HG02610 (cell line): ENCODE data around the gene DPP10.
A peak's percentile ranks its signal among the peaks of the same experiment; 100 is the strongest.
"Not testable (repeated sequence)": the region's sequence is repeated elsewhere in the genome, so short reads cannot be mapped to it uniquely, and the experiment has no call there.

Source experiments
- ATAC-seq: cut with Tn5 transposase; IDR thresholded peaks from one replicate; pipeline ENCODE4 v1.9.1; 2021; ENCODE audit warnings: mild to moderate bottlenecking, moderate library complexity; ENCODE audit not compliant: unreplicated experiment

Gene DPP10

DNA sequence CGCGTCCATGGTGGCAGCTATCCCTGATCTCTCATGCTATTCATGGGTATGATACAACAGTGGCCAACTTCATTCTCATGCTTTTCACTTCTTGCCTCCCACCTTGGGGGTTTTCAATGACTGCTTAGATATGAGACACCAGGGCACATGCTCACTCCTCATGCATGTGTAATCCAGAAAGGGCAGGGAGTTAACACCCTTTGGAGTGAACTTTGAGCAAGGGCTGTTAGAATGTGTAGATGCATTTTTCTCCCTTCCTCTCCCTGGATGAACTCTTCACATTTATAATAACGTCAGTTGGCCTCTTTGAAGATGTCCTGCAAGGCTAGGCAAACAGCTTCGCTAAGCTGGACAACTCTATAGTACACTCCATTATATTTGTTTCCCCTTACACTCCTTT, 56.7 kb downstream of the DPP10 start:
- no peak for ATAC-seq

DNA sequence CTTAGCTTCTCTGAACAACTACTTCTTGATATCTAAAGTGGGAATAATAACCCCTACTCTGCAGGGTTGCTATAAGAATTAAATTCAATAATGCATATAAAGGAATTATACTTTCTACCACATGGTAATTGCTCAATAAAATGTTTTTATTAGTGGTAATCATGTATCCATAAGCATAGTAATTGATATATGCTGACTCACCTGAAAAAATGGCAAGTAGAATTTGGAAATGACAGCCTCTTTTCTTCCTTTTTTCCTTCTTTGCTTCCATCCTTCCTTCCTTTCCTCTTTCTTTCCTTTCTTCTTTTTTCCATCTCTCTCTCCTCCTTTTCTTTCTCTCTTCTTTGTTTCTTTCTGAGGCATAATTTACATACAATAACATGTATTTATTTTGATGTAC, 65.3 kb downstream of the DPP10 start:
- no peak for ATAC-seq

DNA sequence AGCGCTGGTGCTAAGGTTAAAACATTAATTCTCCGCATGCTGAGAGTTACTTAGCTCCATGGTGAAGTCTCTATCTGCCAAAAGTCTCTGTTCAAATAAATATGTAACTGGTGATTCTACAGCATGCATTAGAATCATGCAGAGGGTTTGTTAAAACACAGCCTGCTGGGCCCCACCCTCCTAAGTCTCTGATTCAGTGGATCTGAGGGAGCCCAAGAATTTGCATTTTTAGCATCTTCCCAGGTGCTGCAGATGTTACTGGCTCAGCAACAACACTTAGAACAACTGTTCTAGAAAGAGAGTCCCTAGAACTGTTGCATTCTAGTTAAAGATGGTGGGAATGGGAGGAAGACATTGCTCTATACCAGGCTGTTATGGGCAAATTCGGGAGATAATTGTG, 73.4 kb downstream of the DPP10 start:
- ATAC-seq: no peak

DNA sequence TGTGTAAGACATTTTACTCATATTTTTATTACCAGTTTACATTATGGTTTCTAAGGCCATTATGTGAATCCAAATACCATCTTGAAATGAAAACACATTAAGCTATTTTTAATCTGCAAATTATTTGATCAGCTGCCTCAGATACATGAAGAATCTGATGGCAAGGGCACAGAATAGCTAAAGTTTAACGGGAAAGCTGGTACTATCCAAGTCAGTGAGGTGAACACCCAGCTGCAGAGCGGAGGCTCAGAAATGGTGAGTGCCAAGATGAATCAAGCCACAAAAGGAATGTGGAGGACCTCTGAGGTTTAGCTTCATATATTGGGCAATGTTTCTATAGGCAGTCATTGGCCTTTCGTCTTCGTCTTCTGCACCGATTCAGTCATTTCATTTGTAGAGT, 75.1 kb downstream of the DPP10 start:
- ATAC-seq: no peak

DNA sequence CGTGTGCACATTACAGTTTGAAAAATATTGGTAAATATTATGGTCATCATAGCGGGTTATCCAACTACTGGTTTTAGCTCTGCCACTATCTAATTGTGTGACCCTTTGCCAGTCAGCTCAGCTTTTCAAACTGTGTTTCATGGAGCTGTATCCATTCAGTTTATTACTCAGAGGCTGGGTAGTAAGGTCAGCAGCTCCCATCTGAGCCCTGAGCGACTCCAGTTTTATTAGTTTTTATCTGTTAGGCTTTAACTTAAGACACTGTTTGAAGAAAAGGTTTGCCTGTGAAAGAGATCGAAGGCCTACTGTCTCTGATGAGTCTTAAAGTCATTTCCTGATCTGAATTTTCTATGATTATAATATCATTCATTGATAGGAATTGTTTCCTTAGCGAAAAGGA, 76.3 kb downstream of the DPP10 start:
- ATAC-seq: no peak

DNA sequence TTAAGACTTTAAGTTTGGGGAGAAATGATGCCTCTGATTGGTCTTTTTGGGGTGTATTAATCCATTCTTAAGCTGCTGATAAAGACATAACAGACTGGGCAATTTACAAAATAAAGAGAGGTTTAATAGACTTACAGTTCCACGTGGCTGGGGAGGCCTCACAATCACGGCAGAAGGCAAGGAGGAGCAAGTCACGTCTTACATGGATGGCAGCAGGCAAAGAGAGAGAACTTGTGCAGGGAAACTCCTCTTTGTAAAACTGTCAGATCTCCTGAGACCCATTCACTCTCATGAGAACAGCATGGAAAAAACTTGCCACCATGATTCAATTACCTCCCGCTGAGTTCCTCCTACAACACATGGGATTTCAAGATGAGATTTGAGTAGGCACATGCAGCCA, 80.2 kb downstream of the DPP10 start:
- not testable (repeated sequence) for ATAC-seq

DNA sequence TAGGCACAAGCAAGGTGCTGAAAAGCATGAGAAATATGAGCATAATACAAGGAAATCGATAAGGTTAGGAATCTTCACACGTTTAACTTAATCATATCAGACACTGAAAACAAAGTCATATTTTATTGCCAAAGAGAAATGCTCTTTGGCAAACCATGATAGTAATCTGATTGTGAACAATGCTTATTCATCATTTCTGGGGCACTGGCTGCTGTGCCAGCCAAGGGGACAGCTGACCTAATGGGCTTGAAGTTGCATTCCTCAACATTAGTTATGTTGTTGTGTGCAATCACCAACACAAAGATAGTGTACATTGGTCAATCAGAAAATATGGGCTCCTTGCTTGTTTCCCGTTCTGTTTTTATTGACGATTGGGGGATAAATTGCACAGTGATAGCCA, 83.5 kb downstream of the DPP10 start:
- no peak for ATAC-seq

DNA sequence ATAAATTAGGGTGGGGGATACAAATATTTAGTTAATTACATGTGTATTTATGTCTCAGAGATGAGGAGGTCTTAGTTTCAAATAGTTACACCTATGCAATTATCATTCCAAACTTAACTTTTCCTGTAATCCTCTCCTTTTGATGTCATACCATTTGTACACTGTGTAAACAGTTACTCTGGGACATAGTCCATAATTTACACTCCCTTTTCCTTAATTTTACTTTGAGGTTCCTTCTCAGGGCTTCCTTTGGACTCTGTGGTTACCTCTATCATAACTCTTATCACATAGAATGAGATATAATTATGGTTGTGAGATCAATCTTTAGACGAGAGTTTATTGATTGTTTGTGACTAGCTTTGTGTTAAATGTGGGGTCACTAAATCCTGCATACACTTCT, 84.4 kb downstream of the DPP10 start:
- no peak for ATAC-seq

DNA sequence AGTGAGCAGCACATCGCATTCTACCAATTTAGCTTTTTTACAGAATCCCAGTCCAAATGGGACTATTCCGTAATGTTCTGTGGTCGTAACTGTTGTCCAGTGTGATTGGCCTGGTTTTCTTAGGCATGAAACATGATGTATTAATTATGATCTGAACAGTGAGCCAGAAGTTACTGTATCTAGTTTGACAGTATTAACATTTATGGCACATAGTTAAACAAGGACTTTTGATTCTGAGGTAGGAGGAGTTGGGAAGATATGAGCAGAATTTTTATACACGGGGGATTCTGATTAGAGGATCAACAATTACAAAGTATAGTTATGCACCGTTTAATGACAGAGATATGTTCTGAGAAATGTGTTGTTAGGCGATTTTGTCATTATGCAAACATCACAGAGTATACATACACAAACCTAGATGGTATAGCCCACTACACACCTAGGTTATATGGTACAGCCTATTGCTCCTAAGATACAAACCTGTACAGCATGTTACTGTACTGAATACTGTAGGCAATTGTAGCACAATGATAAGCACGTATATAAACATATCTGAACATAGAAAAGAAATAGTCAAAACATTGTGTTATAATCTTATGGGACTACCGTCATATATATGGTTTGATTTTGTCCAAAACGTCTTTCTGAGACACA, 85.0 kb downstream of the DPP10 start:
- ATAC-seq: no peak

DNA sequence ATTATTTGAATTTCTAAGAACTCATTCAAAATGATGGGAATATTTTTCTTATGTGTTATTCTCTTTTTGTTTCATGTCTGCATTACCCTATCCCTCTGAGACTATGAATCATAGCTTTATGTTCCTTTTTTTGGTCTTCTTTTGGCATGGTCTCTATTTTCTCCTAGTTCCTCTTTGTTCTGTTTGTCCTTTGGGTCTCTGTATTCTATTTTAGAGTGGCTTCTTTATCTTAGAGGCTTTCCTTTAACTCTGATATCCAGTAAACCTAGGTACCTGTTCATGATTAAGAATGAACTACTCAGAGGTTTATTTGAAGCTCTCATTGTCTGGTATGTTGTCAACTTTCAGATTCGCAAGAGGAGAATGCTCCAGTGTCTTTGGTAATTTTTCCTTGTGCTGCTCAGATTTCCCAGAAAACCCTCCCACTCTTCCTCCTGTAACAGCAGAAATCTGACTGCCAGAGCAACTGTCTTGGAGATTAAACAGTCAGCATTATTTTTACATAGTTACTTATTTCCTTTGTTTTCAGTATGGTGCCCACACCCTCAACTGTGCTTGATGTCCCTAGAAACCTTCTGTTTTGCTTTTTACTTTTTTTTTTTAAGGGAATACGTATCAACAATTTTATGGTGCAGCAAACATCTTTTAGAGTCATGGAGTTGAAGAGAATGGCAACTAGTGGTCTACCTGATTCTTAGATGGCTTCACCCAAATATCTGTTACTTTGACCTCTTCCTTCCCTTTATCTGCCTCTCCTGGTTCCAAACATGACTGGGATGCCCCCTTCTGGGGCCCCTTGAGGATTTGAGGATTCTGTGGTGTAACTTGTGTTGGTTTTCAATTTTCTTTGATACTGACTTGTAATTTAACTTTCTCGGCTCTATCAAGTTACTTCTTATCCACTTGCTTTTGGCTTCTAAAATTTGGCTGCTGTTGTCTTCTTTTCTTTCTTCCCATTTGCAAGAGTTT, 92.0 kb downstream of the DPP10 start:
- ATAC-seq: no peak

DNA sequence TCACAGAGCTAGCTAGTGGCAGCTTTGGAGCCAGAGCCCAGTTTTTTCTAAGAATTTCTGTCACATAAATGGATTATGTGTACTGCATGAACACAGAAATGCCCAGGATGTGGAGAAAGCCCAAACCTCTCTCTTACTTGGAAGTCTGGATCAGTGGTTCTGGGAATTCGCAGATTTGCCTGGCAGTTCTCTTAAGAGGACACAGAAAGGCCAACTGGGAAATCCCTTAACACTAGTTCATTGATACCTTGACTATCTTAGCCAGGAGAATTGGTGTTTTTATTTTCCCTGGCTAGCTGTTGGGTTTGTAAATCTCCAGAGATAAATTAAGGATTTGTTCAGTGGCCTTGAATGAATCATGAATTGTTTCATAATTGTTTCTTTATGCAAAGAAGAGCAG, 95.3 kb downstream of the DPP10 start:
- ATAC-seq: no peak

DNA sequence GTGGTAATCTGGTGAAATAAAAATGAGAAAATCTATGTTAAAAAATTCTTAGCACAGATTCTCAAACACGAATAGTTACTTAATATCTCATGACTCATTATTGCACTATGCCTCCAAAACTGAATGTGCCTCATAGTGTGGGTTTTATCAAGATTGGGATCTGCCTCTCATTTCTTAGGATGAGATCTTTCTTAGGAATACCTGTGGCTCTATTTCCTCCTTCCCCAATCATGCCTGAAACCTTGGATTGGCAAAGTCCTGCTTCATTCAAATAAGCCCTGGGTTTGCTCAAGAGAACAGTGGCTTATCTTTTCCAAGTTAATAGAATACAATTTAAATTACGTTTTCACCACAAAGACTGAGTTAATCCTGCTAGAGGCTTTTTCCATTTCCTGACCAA, 100.3 kb downstream of the DPP10 start:
- no peak for ATAC-seq

DNA sequence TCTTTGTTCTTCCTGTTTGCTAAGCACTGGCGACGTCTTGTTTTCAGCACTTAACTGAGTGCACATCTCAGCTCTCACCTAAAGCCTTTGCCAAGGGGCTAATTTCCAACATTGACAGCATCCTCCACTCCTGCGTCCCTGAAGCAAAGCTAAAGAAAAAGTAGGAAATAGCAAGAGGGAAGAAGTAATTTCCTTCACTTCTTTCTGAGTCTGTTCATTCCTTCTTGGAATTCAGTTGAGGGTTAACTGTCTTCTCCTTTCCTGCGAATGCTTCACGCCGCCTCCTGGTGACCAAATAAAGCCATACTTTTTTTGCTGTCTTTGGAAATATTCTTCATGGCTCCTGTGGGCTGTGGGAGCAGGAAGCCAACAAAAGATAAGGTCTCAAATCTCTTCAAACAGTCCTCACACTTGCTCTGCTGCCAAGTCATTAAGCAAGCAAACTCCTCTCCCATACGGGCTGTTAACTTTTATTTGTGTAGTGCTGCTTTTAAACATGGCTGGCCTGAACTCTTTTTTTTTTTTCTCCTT, 100.9 kb downstream of the DPP10 start:
- ATAC-seq: no peak

DNA sequence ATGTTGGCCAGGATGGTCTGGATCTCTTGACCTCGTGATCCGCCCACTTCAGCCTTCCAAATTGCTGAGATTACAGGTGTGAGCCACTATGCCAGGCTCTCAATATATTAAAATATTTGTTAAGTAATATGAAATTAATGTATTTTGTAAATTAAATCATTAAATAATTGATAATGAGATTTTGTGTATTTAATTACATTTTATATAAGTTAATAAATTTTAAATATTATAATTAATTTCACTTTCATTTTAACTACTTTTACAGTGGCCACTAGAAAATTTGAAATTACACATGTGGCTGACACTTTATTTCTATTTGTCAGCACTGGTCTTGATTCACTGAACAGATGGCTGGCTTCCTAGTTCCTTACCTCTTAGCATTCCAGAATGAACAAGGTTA, 102.6 kb downstream of the DPP10 start:
- ATAC-seq: no peak

DNA sequence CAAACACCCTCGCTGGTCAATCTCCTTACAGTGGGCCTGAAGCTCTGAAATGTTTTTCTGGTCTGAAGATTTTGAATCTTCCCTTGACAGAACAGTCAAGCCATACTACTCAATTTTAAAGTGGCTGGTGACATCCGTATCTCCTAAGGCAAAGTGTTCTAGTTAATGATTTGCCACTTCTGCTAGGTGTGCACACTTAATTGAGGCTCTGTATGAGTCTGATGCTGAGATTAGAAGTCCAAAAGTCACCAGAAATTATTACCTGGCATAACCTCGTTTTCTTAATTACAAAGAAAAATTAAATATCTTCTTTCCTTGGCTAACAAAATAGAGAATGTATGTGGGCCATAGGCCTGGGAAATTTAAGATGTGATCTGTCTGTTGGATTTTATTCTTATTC, 104.1 kb downstream of the DPP10 start:
- no peak for ATAC-seq

DNA sequence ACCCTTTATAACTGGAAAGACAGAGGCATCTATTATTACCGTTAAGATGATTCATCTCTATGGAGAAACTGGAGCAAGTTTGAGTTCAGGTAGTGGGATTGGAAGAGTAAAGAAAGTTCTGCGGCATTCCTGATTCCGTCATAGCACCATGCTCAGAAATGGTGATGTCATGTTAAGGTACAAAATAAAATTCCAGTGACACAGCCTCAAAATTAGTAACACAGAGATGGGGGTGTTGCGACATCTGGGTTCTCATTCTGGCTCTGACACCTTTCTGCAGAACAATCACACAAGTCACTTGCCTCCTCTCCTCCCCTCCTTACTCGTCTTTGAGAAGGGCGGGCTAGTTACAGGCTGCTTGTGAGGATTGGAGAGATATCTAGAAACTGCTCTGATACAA, 105.7 kb downstream of the DPP10 start:
- no peak for ATAC-seq

DNA sequence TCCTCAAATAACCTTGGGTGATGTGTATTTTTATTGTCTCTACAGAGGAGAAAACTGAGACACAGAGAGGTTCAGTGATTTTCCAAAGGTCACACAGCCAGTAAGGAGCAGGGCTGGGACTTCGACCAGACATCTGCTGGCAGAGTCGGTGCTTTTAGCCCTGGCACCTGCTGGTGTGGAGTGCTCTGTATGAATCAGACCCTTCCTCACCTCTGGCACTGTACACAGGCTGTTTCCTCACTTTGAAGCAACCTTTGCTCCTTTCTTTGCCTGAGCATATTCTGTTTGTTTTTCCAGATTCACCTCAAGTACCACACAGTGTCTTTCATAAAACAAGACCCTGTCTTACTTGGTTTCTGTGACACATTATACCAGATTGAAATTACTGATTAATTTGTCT, 107.9 kb downstream of the DPP10 start:
- no peak for ATAC-seq

DNA sequence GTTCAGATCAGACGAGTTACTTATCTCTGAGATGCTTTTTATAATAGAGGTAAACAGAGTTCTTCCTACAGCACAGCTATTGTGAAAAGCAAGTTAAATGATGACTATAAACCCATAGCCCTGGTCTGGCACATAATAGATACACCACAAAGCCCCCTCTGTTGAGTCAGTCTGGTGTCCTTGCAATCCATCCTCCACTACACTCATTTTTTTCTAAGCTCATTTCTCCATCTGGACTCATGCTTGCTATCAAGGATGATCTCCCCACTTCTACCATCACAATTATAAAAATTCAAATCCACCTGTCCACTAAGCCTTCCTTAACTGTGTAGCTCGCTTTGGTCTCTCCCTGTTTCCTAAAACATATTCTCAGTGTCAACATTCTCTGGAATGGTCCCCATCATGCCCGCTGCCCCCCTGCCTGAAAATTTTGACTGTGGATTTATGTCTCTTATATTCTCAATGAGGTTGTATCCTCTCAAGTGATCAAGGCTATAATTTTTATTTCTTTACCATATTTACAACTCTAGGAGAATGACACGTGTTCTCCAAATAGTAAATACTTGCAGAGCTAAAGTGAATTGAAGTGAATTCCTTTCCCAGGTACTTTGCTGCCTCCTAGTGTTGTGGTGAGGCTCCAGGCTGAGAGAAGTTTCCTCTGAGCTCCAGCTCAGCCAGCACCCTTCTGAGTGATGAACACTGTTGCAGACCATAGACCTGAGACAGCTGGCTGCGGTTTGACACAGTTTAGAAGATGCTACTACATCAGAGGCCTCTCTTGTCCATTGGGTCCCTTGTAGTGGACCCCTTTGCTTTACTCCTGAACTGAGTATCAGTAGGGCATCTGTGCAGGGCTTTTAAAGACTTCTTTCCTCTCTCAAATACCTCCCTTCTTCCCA, 108.7 kb downstream of the DPP10 start:
- ATAC-seq: peak; percentile 50

DNA sequence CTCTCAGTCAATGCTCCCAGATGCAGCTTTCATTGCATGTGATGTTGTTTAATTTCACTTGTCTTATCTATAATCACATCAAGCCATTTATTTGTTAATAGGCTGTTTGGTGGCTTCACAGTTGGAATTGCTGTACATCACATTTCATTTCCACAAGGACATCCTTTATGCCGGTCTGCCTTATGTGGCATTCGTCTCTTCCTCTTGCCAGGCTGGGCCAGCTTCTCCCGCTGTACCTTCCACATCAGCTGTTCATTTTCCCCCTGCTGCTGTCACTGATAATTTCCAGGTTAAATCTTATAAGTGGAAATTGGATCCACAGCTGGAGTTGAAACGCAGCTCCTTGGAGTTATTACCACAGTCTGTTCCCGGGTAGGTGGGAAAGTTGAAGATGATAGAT, 110.6 kb downstream of the DPP10 start:
- ATAC-seq: no peak

DNA sequence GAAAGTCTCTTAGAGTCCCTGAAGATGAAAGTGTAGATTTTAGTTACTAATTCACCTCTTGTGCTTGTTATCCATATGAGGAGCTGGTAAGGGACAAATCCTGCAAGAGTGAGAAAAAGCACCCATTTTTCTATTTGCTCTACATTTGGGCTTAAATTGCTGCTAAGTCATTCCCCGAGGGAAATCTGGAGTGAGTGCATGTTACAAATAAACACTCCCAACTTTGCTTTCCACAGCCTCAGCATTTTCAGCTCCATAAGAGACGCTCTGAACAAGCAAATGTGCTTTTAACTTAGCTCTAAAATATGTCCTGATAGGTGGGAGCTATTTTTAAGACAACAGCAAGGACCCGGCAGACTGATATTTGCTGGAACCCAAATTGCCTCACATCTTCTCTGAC, 126.7 kb downstream of the DPP10 start:
- ATAC-seq: no peak

DNA sequence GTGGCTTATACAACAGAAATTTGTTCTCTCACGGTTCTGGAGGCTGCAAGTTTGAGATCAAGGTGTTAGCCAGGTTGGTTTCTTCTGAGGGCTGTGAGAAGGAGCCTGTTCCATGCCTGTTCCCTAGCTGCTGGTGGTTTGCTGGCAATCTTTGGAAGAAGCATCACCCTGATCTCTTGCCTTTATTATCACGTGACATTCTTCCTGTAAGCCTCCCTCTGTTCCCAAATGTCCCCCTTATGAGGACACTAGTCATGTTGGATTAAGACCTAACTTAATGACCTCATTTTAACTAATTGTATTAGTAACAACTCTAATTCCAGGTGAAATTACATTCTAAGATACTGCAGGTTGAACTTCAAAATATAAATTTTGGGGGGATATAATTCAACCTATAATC, 135.2 kb downstream of the DPP10 start:
- ATAC-seq: no peak
